HG02798 (cell line): ENCODE measurements around the gene RAB6D.
"Not testable (repeated sequence)": the region's sequence is repeated elsewhere in the genome, so short reads cannot be mapped to it uniquely, and the experiment has no call there.

ENCODE experiments used
- ATAC-seq: cut with Tn5 transposase; IDR thresholded peaks from one replicate; pipeline ENCODE4 v1.9.1; 2021; ENCODE audit warnings: mild to moderate bottlenecking; ENCODE audit not compliant: unreplicated experiment, poor library complexity

Gene RAB6D

GRCh38 chr2:131363703-131364186 is at the start of gene RAB6D:
TSS of gene RAB6D (minus strand) at chr2:131364168. CDS start at chr2:131363720, 448 bp downstream.
- ATAC-seq, result not testable (repeated sequence)

GRCh38 chr2:131413148-131413747 is 49.3 kb upstream of the RAB6D start:
- peak; percentile 68 for ATAC-seq

DNA sequence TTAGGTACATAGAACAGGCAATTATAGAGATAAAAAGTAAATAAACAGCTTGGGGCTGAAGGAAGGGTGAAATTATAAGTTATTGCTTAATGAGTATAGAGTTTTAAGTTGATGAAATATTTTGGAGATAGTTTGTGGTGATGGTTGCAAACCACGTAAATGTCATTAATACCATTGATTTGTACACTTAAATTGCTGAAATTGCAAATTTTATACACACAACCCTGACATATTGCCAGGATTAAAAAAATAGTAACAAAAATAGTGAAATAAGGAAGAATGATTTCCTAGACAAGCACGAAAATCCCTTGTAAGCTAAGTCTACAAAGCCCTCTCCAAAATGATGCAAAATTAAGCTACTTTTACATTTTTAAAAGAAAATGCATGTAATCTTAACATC is 46.2 kb upstream of the RAB6D start:
- no peak for ATAC-seq

DNA sequence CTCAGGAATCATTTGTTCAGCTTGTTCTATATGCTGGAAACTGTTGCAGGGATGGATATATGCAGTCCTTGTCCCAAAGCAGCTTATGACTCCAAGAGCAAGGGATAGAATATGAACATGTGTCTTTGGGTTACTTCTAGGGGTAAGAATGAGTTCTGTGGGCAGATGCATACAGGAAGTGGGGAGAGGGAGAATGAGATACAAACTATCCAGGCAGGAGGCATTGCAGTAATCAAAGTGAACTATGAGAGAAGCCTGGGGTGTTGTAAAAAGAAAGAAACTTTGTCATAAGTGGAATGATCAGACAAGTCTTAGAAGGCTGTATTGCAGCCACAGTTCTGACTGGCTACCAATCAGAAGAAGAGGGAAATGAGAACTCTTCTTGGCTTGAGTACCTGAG is 44.8 kb upstream of the RAB6D start:
- ATAC-seq, result no peak

GRCh38 chr2:131408207-131408606 is 44.2 kb upstream of the RAB6D start:
- ATAC-seq, result no peak

DNA sequence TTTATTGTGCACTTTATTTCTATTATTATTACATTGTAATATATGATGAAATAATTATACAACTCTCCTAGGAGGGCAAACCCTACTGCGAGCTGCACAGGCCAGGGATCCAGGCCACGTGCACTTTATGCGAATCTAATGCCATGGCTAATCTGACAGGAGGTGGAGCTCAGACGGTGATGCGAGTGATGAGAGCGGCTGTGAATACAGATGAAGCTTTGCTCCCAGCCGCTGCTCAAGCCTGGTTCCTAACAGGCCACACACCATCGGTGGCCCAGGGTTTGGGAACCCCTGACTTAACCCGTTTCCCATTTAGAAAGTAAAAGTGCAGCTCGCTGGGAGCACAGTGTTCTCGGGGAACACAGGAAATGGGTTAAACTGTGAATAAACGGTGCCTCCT is 40.8 kb upstream of the RAB6D start:
- ATAC-seq, result no peak

GRCh38 chr2:131402320-131403039 is 38.5 kb upstream of the RAB6D start:
- ATAC-seq, result no peak

GRCh38 chr2:131400849-131401248 is 36.9 kb upstream of the RAB6D start:
- no peak for ATAC-seq

DNA sequence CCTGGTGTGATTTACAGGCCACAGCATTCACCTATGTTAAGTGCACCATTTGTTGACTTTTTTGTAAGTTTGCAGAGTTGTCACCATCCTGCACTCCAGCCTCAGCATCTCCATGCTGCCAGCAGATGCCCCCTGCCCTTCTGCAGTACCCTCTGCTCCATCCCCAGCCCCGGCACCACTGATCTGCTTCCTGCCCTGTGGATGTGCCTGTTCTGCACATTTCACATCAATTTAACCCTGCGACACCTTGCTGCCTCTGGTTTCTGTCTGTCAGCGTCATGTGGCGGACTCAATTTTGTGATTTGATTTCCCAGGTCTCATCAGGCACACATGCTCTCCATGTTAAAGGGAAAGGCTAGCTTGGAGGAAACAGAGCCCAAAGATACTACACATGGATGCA is 36.5 kb upstream of the RAB6D start:
- not testable (repeated sequence) for ATAC-seq

GRCh38 chr2:131396209-131396608 is 32.2 kb upstream of the RAB6D start:
- ATAC-seq, result not testable (repeated sequence)

DNA sequence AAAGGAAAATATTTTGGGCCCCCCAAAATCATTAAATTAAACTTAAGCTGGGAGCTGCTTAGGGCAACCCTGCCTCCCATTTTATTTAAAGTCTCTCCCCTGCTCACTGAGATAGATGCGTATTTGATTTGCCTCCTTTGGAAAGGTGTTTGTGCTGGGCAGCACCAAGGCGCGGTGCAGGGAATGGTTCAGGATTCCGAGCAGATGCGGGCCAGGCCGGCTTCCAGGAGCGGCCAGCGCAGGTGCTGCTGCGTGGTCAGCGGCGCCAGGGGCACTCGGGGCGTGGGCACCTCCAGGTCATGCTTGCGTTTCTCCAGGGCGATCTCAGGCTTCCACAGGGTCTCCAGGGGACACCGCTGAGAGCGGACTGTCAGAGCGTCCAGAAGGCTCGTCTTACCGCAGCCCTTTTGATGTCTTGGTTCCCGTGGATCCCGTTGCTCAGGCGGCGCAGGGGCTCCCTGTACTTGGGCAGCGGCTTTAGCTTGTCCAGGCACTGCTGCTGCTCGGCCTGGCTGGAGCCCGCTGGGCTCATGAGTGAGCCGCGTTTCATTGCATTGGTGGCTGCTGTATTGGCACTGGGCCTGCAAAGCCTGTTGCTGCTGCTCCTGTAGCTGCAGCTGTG is 31.2 kb upstream of the RAB6D start:
- not testable (repeated sequence) for ATAC-seq

GRCh38 chr2:131394147-131394931 is 30.4 kb upstream of the RAB6D start:
- no peak for ATAC-seq

DNA sequence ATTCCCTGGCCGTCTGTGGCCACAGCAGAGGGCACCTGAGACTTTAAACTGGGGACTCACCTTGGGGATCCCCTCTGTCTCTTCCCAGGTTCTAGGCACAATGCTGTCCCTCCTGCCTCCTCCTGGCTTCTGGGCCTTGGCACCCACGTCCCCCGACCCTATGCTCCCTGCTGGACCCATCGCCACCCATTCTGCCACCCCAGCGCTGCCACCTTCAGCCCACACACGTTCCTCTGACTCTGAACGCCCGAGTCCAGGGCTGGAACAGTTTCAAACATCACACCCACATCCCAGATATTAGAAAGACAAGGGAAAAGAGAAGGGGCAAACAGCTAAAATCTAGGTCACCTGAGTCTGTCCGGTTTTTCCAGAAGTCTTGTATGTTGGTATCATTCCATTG is 28.0 kb upstream of the RAB6D start:
- ATAC-seq, result not testable (repeated sequence)

- ATAC-seq, result not testable (repeated sequence)
Observed at GRCh38 chr2:131391471-131391870, 27.5 kb upstream of the RAB6D start.

- not testable (repeated sequence) for ATAC-seq
Observed at GRCh38 chr2:131390495-131391130, 26.6 kb upstream of the RAB6D start.

DNA sequence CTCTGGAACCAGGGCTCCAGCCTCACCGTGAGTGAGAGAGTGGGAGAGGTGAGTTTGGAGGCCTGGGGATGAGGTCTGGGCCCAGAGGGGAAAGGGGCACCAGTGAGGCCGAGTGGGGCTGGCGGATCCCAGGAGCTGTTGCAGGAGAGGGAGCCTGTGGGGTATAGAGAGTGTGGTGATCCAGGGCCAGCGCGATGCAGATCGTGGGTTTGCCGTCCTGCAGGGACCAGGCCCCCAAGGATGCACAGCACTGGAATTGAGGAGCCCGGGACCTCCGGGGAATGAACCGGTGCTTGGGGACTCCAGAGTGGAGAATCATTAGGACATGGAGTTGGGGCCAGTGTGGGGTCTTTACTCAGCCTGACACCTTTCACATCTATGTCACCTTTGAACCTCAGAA is 25.7 kb upstream of the RAB6D start:
- ATAC-seq, result no peak

DNA sequence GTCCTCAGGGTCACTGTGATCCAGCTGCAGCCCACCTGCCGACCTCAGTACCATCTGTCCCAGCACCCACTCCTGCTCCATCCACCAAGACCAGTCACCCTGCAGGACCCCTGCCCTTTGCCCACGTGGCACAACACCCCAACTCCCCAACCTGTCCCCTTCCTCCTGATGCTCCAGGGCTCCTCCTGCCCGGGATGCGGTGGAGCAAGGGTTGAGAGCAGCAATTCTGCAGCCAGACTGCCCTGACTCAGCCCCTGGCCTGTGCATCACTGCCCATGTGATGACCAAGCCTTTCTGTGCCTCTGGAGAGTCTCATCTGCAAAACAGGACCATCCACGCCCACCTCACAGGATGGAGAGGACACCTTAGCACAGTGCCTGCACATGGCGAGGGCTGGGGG is 24.9 kb upstream of the RAB6D start:
- ATAC-seq, result not testable (repeated sequence)

DNA sequence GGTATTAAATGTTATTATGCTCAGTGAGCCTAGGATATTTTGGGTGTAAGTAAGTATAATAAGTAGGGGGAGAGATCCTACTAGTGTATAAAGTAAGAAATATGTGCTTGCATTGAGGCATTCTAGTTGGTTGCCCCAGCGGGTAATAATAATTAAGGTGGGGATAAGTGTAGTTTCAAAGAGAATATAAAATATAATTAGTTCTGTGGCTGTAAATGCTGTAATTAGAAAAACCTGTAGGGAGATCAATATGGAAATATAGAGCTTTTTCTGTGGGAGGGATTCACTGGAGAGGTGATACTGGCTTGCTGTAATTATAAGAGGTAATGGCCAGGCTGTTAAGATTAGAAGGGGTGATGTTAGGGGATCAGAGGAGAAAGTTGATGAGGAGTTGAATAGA is 9.1 kb upstream of the RAB6D start:
- not testable (repeated sequence) for ATAC-seq

- no peak for ATAC-seq
Observed at GRCh38 chr2:131369954-131370353, 6.0 kb upstream of the RAB6D start.

DNA sequence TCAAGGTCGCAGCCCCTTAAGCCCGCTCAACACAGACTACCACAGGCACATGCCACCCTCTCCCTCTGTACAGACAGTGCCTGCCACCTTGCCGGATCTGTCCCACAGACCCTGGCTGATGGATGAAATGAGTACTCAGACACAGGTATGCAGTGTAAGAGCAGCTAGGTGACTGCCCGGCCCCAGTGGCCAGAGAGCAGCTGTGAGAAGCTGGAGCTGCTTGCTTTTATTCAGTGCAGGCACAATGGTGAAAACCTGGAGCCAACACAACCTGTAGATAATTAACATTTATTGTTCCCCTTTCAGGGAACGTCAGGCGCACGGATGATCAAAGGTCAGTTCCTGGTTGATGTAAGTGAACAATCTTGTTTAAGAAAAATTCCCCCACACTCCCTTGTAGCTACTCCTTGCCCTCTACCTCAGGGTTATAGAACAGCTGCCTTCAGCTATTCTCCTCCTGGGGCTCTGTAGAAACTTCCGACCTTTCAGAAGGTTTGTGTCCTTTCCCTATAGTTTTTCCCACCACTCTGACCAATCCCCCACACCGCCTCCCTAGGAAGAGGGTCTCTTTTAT is 4.6 kb upstream of the RAB6D start:
- not testable (repeated sequence) for ATAC-seq
